ENCODE data around the gene ATL2.
"Not testable (repeated sequence)": the region's sequence is repeated elsewhere in the genome, so short reads cannot be mapped to it uniquely, and the experiment has no call there.

The ATL2 gene

DNA sequence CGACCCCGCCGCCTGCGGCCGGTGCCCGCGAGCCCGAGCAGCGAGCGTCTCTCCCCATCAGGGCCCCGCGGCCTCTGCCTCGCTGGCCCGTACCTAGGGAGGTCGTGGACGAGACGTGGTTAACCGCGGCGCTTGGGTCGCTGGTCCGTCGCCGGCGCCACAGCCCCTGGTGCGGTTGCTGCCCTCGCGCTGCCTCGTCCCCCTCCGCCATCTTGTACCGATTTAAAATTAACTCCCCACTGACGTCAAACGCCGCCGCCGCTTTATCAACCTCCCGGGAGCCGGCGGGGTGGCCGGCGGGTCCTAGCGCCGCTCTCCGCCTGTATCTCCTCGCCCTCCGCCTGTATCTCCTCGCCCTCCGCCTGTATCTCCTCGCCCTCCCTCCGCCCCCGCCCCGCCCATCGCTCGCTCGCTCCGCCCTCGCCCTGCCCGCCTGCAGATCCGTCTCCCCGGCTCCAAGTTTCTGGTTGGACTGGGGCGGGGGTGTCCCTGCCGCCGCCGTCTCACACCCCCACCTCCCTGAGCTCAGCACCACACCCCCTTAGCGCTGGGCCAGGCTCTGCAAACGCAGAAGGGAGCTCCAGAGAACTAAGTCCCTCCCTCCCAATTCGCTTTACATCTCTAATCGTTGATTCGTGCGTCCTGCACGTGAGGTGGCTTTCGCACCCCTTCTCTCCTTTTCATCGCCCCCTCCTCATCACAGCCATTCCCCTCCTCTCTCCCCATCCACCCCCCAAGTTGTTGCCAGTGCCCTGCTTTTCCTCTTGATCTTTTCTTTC, at the start of gene ATL2:
Gene ATL2 (minus strand): TSS at position 224 of the 779 bp plus-strand sequence. CDS start 13 bp downstream, at position 211.
- in situ Hi-C loops (cut with HindIII; ENCODE audit: low sequenced_read_pairs): no loop called here

DNA sequence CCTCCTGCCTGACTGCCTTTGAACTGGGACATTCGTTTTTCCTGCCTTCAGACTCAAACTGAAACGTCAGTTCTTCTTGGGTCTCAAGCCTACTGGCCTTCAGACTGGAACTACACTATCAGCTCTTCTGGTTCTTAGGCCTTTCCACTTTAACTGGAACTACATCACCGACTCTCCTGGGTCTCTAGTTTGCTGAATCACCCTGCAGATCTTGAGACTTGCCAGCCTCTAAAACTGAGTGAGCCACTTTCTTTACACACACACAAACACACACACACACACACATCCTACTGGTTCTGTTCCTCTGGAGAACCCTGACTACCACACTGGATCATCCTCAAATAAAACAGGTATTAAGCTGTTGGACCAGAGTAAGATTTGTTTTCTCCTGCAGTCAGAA, 46.7 kb upstream of the ATL2 start:
- in situ Hi-C loops (cut with HindIII; ENCODE audit: low sequenced_read_pairs): no loop called here

DNA sequence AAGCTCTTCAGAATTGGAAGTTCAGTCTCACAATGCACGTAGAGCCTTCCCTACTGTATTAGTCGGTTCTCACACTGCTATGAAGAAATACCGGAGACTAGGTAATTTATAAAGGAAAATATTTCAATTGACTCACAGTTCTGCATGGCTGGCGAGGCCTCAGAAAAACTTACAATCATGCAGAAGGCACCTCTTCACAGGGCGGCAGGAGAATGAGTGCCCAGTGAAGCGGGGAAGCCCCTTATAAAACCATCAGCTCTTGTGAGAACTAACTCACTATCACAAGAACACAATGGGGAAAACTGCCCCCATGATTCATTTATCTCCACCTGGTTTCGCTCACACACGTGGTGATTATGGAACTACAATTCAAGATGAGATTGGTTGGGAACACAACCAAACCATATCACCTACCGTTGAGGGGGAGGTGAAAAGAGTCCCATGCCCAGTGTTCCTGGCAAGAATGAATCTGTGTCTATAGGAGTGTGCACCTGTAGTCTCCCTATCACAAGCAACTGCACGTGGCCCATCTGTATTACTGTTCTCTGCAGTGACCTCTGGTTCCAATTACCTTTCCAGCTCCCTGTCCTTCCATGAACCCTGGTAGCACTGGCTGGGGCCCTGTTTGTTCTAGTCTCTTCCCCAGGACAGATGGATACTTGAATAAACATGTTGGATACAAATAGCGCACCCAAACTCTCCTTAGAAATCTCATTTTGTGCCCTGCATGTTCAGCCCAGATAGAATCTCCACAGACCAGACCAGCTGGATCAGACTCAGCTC, 44.4 kb upstream of the ATL2 start:
- in situ Hi-C loops (cut with HindIII; ENCODE audit: low sequenced_read_pairs): no loop called here

DNA sequence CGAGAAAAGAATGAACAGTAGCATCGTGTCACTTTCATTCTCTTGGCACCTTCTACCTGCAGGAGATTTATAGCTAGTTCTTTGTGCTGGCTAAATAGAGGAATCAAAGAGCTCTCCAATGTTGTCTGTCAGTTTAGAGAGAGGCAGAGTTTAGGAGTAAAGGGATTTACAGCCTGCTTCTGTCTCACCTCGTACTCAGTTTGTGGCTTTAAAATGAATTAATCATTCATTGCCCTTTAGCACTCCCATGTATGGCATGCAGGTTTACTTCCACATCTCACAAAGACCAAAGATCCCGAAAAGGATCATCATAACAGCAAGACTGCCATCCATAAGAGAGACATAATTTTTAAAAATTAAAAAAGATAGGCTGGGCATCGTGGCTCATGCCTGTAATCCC, 42.4 kb upstream of the ATL2 start:
- in situ Hi-C loops (cut with HindIII; ENCODE audit: low sequenced_read_pairs): no loop called here

DNA sequence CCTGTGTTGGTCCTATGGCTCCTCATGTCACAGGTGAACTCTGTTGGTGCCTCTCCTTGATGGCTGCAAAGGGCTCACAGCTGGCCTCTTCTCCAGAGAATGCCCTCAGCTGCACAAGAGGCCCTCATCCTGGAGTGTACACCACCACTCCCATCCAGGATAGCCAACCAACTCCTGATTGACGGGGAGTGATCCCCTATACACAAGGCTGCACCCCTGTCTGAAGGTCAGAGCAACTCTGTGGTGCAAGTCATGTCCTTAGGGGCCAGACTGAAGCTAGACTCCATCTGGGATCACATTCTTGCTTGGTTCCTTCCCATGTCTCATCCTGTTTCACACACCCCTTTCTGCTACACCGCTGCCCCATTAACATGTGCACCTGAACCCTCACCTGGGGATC, 41.7 kb upstream of the ATL2 start:
- in situ Hi-C loops (cut with HindIII; ENCODE audit: low sequenced_read_pairs): no loop called here

DNA sequence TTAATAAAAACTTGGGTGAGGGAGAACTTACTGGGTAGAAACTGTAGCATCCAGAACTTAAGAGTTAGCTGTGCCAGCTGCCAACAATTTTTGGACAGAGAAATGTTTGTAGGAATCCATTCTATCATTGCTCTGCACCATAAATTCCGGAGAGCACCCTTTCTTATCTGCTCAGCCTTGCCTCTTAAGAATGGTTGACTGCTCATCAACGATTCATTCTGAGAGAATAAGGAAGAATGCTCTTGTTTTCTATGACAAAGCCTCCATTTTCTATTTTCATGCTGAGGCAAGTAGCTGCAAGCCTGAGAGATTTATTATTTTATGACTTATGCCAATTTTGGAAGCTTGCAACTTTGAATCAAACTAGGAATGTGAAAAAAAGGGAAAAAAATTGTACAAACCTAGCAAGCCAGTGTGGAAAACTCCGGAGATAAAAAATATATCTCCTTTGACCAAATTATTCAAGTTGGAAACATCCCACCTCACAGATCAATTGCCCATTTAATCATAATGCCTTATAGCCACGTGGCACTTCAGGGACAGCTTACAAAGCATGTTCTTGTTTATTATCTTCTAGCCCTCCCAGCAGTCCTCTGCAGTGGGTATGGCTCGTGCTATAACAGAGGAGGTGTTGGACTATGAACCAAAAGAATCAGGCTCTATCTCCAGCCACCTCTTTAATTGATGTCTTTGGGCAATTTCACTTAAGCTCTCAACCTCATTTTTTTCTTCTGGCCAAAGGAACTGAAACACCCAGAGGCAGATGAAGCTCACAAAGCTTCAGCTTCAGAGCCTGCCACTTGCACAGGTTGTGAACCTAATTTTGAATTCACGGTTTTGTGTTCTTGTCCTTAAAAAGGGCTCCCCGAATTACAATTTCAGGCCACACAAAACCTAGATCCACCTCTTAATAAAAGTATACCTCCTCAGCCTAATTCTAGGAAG, 40.9 kb upstream of the ATL2 start:
- in situ Hi-C loops (cut with HindIII; ENCODE audit: low sequenced_read_pairs): no loop called here

DNA sequence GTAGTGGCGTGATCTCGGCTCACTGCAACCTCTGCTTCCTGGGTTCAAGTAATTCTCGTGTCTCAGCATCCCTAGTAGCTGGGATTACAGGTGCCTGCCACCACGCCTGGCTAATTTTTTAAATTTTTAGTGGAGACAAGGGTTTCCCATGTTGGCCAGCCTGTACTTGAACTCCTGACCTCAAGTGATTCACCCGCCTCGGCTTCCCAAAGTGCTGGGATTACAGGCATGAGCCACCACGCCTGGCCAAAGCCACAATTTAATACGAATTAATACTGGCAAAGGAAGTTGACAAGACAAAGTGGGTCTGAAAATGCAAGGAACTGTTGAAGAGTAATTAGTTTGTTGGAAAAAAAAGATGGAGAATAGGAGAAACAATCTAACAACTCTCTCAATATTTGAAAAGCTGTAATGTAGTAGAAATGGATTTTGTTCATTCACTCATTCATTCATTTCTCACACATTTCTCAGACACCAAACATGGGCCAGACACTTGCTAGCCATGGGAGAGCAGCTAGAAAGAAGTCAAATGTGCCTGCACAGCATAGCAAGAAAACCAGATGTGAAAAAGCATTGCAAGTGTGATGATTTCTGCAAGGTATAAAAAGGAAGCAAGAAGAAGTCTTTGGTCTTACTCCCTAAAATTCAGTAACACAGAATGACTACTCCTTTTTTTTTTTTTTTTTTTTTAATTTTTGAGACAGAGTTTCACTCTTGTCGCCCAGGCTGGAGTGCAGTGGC, 39.4 kb upstream of the ATL2 start:
- in situ Hi-C loops (cut with HindIII; ENCODE audit: low sequenced_read_pairs): no loop called here

DNA sequence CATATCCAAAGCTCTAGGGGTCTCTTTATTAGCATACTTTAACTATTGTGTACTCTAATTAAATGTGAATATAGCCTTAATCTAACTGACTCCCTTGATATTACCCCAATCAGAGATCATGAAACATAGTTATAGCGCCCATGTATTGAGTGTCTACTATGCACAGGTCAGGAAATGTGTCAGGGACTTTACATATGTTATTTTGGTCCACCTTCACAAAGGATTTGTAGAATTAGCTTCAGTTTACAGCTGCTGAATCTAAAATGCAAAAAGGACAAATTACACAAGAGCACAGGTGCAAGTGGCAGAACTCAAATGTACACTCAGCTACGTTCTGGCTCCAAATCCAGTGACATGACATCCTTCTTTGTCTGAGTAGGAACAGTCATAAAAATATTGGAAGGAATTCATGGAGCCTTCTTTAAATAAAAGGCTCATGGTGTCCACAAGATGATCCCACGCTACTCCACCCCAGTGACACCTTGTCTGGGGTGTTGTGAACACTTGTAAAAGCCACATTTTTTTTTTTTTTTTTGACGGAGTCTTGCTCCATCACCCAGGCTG, 38.7 kb upstream of the ATL2 start:
- in situ Hi-C loops (cut with HindIII; ENCODE audit: low sequenced_read_pairs): no loop called here

DNA sequence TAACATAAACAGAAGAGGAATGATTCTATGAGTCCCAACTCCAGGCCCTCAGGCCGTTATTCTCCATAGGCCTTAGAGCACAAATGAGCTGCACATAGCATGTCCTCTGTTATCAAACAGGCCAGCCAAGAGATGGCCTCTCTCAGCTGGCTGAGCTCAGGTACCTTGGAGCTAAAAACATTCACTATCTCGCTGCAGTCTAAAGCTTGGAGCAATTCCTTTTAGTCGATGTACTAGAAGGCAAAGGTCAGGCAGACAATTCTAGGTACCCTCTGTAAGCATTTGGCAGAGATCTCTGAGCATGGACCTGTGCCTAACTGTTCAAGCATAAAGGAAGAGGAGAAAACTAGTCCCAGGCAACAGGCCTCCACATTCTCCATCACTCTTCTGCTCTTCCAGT, 38.0 kb upstream of the ATL2 start:
- in situ Hi-C loops (cut with HindIII; ENCODE audit: low sequenced_read_pairs): no loop called here

DNA sequence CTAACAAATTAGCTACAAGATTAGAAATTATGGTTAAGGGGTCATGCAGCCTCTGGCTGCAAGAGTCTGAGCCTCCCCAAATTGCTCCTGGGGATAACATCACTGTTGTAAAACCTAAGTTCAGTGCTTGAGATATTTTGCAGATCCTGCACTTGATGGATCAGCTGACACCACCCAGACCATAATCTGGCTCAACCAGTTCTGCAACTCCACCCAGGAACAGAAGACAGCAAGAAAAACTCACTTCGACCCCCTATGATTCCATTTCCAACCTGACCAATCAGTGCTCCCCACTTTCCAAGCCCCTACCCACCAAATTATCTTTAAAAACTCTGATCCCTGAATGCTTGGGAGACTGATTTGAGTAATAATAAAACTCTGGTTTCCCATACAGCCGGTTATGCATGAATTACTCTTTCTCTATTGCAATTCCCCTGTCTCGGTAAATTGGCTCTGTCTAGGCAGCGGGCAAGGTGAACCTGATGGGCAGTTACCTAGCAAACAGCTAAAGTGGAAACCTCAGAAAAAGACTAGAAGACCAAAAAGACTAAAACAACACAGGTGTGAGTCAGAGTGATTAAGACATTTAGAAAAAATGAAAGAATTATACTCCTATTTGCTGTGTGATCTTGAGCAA, 35.3 kb upstream of the ATL2 start:
- in situ Hi-C loops (cut with HindIII; ENCODE audit: low sequenced_read_pairs): not testable (repeated sequence)

DNA sequence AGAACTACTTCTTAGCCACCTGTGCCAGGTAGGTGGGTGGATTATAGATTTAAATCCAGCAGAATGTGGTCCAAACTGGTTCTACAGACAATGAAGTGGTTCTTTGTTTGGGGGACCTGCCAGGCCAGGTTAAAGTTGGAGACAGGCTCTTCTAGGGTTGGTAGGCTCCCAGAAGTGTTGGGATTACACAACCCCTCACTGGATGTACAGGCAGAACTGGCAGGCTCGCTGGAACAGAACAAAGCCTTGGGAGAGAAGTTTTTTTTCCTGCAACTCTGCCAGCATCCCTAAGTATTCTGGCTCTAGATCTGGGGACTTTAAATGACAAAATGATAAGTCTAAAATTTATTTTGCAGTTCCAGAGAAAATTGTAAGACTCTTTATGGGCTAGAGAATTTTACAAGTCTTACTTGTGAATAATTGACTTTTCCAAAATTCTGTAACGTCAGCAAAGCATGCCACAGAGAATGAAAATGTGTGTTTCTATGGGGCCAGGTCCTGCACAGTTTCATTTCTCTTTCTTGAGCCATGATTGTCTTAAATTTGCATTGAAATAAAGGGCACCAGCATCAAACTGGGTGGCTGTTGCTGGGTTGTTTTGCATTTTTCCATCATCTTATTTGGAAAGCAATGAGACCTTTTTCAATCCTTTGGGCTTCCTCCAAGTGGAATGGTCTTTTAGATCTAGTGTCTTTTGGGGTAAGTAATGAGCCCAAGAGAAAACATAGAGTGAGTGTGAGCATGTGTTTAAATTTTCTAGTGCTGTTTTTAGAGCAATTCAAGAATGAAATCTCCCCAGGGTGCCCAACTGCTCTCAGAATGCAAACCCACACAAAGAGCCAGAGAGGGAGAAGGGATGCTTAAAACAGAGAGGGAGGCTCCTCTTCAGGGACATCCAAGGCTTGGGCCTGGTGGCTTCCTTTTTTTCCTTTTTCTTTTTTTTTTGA, 32.4 kb upstream of the ATL2 start:
- in situ Hi-C loops (cut with HindIII; ENCODE audit: low sequenced_read_pairs): no loop called here

DNA sequence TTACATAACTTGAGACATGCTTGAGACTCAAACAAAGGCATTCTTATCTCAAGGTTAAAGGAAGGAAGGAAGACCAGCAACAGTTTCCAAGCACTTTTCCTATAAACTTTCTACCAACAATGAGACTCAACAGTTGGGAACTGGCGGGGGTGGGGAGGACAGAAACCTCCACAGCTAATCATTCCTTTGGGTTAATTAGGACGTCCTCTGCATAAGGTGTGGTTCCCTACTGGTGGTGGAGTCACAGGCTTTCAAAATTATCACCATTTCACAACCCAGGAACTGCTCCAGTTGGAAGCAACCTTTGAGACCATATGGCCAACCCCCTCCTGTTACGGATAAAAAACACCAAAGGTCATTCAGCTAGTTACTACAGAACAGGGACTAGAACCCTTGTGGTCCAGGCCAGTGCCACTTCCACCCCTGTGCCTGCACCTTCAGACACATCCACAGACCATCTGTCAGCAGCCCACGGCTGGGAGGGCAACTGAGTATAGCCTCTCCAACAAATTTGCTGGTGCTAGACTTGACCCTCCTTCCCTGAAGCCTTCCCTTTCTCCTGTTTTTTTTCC, 30.1 kb upstream of the ATL2 start:
- in situ Hi-C loops (cut with HindIII; ENCODE audit: low sequenced_read_pairs): no loop called here

DNA sequence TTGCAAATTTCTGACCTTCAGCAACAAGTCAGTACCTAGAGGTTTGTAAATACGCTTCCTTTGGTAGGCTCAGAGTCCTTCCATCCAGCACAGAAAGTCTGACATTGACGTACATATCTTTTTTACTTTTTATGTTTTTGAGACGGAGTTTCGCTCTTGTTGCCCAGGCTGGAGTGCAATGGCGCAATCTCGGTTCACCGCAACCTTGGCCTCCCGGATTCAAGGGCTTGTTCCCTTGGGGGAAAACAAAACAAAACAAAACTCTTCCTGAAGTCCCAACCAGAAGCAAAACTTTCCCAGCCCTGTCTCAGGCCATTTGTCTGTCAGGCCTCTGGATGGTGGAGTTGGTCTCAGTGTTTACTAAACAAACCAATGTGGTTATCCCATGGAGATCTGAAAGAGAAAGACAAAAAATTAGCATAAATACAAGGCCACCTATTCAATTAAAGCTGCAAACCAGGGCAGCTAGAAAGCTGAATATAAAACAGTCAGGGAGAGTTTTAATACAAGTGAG, 29.6 kb upstream of the ATL2 start:
- in situ Hi-C loops (cut with HindIII; ENCODE audit: low sequenced_read_pairs): no loop called here

DNA sequence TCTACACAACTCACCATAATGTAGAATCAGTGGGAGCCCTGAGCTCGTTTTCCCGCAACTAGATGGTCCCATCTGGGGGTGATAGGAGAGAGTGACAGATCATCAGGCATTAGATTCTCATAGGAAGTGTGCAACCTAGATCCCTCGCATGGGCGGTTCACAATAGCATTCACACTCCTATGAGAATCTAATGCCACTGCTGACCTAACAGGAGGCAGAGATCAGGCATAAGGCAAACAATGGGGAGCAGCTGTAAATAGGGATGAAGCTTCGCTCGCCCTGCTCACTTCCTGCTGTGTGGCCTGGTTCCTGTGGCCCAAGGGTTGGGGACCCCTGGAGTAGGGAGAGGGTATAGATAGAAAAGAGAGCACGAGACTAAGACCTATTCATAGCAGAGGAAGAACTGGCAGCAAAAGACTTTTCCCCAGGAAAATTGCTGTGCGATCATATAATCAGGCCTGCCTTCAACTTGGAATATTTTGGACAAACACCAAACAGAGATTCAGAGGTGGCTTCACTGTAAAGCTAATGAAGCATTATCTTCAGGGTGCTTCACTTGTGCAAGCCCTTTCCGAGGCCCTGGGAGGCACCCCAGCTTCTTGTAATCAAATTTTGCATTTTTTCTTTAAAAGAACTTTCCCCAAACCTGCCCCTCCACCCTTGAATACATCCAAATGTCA, 29.0 kb upstream of the ATL2 start:
- in situ Hi-C loops (cut with HindIII; ENCODE audit: low sequenced_read_pairs): no loop called here

DNA sequence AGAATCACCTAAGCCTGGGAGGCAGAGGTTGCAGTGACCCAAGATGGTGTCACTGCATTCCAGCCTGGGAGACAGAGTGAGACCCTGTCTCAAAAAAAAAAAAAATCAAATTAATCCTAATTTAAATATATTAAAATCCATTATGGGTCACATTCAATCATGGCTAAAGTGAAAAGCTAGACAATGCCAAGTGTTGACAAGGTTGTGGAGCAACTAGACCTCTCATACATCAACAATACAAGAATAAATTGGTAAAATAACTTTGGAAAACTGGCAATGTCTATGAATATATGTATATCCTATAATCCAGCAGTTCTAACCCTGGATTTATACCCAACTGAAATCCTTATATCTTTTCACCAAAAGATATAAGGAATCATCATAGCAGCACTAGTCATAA, 23.4 kb upstream of the ATL2 start:
- in situ Hi-C loops (cut with HindIII; ENCODE audit: low sequenced_read_pairs): no loop called here

DNA sequence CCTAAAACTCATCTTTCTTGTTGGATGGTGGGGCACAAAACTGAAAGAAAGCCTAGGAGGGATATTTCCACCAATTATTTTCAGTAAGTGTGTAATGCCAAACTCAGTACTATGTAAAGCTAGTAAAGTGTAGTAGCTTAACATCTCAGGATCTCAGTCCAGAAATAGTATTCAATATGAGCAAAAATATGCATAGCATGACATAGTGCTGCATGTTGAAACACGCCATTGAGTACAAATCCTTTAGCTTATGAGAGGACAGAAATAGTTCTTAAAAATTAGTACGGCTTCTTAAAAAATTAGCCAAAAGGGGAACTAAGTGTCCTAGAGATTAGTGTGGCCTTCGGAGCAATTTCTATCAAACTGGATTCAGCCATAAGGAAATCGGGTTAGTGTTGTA, 21.7 kb upstream of the ATL2 start:
- in situ Hi-C loops (cut with HindIII; ENCODE audit: low sequenced_read_pairs): no loop called here

DNA sequence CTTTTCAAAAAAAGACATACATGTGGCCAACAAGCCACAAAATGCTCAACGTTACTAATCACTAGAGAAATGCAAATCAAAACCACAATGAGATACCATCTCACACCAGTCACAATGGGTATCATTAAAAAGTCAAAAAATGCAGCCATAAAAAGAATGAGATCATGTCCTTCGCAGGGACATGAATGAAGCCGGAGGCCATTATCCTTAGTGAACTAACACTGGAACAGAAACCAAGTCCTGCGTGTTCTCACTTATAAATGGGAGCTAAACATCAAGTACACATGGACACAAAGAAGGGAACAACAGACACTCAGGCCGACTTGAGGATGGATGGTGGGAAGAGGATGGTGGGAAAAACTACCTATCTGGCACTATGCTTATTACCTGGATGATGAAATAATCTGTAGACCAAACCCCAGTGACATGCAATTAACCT, 17.8 kb upstream of the ATL2 start:
- in situ Hi-C loops (cut with HindIII; ENCODE audit: low sequenced_read_pairs): no loop called here
